ENCODE data around the gene TPP1.
A peak's percentile ranks its signal among the peaks of the same experiment; 100 is the strongest.

TPP1 gene

DNA sequence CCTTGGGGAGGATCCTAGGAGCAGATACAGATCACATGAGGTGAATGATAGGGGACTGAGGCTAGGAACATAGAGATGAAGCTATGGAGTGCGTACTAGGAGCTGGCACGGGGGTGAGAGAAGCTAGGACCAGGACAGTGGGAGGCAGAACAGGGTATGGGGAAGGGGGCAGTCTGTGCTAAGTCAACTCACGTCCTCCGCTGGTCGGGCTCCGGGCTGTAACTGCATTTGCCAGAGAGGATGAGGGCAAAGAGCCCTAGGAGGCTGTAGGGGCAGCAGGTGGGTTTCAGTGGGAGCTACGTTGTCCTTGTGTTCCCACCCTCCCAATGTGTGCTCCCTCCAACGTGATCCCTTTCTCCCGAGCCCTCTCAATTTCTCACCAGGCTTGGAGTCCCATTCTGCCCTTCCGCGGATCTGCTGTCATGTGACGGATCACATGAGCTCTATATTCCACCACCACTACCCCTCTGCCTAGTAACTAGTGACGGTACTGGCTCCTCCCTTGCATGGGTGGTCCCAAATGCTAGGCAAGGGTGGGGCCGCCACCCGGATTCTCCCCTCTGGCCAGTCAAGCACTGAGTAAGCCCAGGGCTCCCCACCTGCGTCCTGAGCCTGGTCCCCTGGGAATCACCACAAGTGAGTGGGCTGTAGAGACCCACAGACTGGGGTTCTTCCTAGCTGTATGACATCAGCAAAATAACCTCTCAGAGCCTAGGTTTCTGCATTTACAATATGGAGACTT lies at the start of gene TPP1:
TPP1 (minus strand) TSS at position 419 of the 742 bp plus-strand sequence; CDS start at position 397, 22 bp downstream.
- peak; percentile 86 for DNase-seq

DNA sequence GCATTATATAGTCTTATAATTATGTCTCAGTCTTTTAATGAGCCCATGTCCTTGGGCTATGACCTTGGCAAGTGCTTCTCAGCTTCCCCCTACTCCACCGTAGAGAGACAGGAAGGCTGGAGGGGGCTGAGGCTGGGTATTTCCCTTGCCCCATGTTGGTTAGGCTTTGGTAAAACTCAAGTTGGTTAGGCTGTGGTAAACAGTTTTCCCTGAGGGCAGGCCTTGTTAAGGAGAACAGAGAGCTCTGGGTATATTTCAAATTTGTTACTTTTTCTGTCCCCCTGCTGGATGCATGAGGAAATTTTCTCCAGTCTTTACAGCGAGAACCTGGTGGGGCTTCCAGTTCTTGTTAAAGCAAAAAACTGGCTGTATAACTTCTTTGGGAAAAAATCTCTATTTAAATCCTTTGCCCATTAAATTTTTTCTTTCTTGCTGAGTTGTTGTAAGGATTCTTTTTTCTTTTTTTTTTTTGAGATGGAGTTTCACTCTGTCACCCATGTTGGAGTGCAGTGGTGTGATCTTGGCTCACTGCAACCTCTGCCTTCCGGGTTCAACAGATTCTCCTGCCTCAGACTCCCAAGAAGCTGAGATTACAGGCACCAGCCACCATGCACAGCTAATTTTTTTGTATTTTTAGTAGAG lies 48.6 kb upstream of the TPP1 start:
- no peak for DNase-seq

DNA sequence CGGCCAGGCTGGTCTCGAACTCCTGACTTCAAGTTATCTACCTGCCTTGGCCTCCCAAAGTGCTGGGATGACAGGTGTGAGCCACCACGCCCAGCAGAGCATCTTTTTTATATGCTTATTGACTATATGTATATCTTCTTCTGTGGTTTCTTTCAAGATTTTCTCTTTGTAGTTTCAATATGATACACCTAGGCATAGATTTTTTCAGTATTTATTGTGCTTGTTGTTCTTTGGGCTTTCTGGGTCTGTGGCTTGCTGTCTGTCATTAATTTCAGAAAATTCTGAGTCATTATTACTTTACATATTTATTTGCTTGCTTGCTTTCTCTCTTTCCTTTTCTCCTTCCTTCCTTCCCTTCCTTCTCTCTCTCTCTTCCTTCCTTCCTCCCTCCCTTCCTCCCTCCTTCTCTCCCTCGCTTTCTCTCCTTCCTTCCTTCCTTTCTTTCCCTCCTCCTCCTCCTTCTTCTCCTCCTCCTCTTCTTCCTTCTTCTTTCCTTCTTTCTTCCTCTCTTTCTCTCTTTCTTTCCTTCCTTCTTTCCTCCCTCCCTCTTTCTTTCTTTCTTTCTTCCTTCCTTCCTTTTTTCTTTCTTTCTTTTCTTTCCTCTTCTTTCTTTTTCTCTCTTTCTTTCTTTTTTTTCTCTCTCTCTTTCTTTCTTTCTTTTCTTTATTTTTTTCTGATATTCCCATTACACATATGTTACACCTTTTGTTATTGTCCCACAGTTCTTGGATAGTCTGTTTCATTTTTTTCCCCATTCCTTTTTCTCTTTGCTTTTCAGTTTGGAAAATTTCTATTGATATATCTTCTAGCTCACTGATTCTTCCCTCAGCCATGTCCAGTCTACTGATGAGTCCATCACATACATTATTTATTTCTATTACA lies 47.3 kb upstream of the TPP1 start:
- DNase-seq, result no peak

DNA sequence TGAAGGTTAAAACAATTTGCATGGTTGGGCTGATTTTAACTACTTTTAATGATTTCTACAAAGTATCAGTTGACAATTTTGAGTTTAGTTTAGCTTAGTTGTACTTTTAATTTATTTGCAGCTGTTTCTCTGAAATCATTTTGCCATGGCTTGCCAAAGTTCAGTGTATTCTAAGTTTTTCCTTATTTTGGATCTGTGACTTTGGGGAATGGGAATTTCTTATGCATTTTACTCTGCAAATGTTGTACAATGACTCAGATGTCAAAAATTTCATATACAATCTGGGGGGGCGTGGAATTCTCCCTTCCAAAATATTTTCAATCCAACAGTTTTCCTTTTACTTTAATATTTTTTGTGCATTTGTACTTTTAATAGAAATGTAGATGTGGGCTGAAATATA lies 45.3 kb upstream of the TPP1 start:
- DNase-seq, result no peak

DNA sequence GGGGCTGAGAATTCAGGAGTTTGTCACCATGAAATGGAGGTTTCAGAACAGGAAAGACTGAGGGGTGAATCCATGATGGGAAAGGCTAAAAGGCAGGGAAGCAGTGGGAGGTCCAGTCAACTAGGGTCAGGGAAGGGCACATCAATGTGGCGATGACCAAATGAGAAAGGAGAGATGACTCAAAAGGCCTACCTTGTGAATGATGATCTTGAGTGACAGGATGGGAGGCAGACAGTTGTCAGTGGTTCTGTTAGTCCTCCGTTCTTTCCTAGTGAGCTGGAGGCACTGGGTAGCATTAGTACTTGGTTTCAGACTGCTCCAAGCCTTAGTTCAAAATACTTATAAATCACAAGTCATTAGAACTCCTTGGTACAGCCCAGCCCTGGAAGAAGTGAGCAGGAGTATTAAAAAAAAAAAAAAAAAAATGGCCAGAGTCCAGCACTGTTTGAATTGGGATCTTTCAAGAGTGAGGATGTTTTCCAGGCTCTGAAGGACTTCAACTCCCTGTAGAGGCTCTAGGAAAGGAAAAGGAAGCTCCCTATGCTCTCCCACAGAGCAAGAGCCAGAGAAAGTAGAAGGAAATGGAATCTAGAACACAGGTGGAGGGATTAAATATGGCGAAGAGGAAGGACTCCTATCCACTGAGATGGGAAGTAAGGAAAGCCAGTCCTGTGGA lies 44.7 kb upstream of the TPP1 start:
- no peak for DNase-seq

DNA sequence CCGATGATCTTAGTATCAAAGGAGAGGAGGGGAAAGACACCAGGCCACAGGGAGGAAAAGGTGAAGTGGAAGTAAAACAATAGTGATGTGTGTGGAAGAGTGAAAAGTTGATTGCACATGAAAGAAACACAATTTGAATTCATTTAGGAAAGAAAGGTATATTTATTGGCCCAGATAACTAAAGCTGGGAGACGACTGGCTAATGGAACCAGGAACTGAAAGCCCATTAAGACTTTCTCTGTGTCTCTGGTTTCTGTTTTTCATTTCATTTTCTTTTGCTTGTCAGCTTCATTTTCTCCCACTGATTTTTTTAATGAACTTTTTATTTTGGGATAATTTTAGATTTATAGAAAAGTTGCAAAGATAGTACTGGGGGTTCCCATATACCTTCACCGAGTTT lies 41.5 kb upstream of the TPP1 start:
- DNase-seq, result no peak

DNA sequence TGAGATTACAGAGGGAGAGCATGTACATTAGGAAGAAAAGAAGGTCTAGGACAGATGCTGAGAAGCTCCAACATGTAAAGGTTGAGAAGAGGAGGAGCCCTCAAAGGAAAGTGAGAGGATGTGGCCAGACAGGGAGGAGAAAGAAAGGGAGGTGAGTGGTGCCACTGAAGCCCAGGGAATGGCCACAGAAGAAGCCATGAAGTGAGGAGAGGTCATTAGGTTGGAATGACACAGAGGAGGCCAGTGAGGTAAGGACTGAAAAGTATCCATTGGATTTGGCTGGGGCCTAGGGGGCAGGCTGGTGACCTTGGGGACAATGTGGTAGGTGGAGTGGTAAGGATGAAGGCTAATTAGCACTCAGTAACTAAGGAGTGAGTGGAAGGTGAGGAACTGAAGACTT lies 39.4 kb upstream of the TPP1 start:
- DNase-seq, result no peak

DNA sequence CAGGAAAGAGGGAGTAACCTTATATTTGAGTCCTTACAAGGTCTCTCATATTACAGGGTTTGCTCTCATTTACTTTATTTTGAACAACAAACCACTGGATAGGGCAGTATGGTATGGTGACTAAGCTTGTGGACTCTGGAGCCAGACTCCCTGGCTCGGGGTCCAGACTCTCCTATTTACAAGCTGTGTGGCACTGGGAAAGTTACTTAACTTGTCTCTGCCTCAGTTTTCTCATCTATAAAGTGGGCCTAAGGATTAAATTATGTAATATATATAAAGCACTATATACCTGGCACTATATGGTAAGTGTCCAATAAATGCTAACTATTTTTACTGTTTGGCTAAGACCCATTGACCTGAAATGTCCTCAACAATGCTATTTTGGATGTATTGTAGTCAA lies 38.1 kb upstream of the TPP1 start:
- DNase-seq, result no peak

DNA sequence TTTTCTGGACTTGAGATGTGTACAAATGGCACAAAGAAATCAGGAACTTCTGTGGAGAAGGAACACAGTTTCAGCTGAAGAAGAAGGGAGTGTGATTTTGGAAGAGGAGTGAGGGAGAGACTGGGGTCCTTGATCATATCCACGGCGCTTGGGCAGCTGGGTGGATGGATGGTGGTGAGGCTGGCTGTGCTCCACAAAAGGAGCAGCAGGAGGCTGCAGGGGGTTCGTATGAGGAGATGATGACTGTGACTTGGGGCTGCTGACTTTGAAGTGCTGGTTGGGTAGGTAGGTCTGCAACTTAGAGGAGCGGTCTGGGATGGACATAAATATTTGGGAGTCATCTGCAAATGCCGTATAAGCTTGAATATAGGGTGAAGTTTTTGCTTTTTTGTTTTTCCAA lies 37.7 kb upstream of the TPP1 start:
- no peak for DNase-seq

DNA sequence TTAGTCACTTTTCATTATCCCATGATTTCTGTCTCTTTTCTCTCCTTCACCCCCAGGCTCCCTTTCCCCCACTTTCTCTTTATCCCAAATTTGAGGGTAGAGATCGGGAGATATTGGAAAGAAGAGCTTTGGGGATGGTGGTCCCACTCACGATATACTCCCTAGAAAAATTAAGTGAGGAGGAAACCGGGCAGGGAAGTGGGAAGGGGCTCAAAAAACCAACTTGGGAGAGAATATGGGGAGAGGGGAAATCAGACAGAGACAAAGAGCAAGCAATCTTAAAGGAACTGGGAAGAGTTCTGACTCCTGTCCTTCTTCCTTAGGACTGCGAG lies 37.3 kb upstream of the TPP1 start:
- no peak for DNase-seq

DNA sequence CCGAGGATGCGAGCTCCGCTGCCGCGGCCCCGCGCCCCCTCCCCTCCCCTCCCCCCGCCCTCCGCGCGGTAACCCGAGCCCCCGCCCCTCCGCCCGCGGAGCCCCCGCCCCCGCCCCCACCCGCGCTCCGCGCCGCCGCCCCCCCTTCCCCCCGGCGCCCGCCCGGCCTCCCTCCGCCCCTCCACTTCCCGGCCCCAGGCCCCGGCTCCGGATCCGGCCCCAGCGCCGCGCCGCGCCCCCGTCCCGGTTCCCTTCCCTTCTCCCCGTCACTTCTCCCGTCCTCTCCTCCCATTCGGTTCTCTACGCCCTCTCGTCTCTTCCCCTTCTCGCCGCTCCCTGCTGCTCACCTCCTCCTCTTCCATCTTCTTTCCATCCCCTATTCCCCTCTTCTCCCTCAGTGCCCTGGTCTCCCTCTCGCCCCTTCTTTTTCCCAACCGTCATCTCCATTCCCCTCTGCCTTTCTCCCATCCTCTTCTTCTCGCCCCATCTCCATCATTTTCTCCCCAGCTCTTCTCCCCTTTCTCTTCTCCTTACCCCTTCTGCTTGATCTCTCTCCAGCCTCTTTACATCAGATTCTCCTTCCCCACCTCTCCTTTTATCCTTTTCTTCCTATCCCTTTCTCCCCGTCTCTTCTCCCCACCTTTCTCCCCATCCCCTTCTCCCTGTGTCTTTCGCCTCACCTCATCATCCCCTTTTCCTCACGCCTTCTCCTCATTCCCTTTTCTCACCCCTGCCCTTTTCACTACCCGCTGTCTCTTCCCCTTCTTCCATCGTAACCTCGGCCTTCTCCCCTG lies 36.8 kb upstream of the TPP1 start, which contains the start of gene DCHS1:
DCHS1 (minus strand) TSS at position 20 of the 794 bp plus-strand sequence. CDS start 14,196 bp downstream, outside the sequence.
- peak; percentile 10 for DNase-seq

DNA sequence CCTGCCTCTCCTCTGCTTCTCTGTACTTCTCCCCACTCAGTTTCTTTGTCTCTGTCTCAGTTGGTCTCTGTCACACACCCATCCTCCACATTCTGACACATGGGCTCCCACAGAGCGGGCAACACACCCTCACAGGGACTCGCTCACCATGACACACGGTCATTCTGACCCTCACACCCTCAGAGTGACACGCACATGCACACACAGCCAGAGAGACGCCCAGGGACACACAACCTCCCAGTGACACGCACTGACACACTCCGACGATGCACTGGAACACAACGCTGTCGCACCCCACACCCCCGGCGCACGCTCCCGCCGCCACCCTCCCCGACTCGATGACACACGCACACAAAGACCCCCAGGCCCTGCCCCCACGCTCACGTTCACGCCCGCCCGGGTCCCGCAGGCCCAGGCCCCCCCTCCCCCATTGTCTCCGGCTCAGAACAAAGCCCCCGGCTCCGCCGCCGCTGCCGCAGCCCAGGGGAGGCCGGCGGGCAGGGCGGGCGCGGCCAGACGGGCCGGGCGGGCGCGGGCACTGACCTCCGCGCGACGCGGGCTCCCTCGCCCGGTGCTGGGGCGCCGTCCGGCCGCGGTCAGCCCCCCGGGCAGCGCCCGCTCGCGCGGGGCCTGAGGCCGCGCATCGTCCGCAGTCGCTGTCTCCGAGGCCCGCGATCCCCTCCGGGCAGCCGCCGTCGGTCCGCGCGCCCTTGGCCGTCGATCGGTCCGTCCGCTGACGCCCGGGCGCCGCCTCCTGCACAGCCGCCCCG lies 36.0 kb upstream of the TPP1 start:
- DNase-seq, result no peak

DNA sequence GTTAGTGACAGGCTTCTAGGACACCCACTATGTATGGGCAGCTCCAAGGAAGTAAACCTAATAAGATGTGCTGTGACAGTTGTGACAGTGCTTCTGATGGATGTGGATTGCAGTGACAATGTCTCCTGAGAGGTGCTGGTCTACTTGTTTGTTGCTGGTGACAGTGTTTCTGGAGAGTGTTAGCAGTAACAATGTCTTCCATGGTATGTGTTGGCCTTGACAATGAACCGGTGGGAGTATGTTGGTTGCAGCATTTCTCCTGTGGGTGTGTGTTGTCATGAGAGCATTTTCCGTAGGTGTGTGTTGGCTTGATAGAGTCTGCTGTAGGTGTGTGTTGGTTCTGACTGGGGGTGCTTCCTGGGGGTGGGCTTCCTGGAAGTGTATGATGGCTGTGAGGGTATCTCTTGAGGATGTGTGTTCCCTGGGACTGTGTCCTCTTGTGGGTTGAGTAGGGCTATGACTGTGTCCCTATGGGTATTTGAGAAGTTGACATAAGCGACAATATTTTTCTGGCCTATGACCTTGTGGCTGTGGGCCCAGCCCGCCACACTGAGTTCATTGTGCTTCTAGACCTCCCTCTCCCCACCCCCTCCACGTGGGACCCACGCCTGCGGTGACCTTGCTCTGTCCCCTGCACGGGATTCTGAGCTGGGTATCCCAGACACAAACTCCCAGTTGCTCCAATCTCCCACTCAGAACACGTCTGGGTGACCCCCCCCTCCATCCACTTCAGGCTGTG lies 35.2 kb upstream of the TPP1 start:
- DNase-seq, result no peak

DNA sequence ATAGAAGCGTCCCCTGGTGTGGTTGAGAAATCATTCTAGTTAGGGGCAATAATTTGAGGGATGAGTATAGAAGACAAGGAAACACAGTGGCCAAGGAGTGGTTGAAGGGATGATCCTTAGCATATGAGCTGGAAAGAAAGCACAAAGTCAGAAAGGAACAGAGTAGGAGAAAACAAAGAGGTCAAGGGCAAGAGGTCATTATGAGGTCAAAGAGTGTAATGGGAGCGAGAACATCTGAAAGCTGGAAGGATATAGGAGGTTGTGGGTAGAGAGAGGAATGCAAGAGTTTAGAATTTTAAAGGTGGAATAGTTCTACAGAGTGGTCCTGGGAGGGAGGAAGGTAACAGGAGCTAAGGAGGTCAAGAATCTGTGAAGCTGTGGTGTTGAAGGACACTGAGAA lies 34.4 kb upstream of the TPP1 start:
- DNase-seq, result no peak

DNA sequence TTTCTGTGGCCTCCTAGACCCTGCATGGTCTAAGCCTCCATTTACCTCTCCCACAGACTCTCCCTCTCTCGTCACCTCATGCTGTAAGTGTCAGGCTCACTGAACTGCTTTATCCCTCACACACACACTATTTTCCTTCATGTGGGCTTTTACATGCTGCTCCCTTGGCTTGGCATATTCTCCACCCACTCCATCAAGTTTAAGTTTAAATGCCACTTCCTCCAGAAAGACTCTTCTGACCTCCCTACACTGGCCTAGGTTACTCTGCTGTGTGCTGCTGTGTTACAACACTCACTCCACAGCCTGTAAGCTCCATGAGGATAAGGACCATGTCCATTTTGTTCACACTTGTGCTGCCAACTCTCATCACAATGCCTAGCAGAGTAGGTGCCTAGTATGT lies 33.9 kb upstream of the TPP1 start:
- no peak for DNase-seq

DNA sequence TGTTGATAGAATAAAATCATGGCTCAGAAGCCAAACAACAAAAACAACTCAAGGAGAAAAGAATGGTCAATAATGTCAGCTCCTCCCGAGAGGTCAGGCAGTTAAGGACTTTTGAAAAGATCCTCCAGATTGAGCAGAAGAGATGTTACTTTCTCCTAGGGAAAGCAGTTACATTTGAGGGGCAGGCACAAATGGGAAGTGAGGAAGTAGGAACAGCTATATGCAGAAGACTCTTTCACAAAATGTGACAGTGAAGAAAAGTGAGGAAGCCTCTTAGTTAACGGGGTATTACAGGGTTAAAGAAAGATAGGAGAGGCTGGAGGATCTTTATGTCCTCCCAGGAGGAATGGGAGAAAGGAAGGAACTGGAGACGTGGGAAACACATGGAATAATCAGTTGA lies 33.0 kb upstream of the TPP1 start:
- DNase-seq, result no peak

DNA sequence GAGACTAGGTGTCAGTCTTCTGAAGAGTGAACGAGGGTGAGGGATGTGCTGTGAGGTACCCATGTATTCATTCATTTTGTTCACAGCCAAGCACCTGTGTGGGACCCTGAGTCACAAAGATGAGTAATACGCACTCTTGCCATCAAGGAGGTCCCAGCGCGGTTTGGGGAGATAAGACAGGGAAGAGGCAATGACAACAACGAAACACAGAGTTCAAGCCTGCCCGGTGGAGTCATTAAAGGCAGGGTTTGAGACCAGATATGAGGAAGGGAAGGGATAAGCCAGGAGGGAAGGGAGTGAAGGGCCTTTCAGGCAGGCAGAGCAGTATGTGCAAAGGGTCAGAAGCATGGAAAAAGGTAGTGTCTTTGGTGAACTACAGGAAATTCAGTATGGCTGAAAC lies 31.8 kb upstream of the TPP1 start:
- DNase-seq, result no peak

DNA sequence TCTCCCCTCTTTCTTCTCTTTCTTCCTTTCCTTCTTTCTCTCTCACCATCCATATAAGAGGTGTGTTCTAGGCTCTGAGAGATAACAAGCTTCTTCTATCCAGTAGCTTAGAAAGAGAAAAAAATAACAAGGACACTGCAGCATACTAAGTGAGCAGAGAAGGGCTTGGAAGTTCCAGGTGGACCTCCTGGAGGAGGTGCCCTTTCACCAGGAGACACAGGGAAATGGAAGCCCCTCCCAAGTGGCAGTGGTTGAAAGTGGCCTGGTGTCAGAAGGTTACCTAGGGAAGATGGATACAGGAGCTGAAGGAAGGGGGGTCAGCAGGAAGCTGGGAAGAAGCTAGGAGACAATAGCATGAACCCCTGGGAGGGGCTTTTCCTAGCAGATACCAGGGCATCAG lies 30.9 kb upstream of the TPP1 start:
- DNase-seq, result no peak

DNA sequence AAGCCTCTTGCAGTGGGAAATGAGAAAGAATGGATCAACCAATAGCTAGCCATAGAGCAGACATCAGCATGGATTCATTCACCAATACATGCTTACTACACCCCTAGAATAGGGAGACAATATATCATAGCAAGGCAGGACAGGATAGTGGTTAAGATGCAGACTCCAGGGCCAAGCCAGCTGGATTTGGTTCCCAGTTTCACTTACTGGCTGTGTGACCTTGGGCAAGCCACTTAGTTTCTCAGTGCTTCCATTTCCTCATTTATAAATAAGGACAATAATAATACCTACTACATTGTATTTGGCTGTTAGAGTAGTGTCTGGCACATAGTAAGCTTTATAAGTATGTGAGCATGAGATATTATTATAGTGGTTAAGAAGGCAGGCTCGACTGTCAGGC lies 29.3 kb upstream of the TPP1 start:
- DNase-seq, result no peak

DNA sequence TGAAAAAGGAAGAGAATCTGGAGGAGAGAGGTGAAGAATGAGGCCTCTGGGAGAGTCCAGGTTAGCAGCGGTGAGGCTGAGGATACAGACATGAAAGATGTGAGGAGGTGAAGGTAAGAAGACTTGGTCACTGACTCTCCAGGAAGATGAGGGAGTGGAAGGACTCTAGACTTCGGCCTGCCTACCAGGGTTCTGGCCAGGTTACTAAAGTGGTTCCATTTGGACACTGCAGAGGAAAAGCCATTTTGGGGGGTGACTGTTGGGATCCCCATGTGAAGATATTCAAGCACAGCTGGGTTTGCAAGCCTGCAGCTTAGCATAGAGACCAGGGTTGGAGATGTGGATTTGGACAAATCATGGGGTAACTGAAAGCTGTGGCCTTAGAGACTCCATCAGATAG lies 28.6 kb upstream of the TPP1 start:
- no peak for DNase-seq

Data from COR-L47 (cell line).